Parathyroid adenoma (tissue), 2 donors: ENCODE results near the gene HMGCL.

Experiments used
- H2AFZ ChIP-seq: fragments of 300-600 bp; sonication (generic); one replicate; pipeline ENCODE4 v1.7.0; 2017; ENCODE audit warnings: antibody characterized with exemption, mild to moderate bottlenecking
- H3K27ac ChIP-seq: fragments of 300-600 bp; sonication (generic); one replicate; pipeline ENCODE4 v1.7.0; 2017
- H3K27me3 ChIP-seq: fragments of 300-600 bp; sonication (generic); one replicate; pipeline ENCODE4 v1.7.0; 2017; ENCODE audit warnings: low read length; ENCODE audit not compliant: control insufficient read depth, insufficient read depth
- H3K36me3 ChIP-seq: fragments of 300-600 bp; sonication (generic); one replicate; pipeline ENCODE4 v1.7.0; 2017; ENCODE audit warnings: low read length; ENCODE audit not compliant: control insufficient read depth, insufficient read depth
- H3K4me1 ChIP-seq: fragments of 300-600 bp; sonication (generic); one replicate; pipeline ENCODE4 v1.7.0; 2017; ENCODE audit warnings: control low read depth
- H3K4me2 ChIP-seq: fragments of 300-600 bp; sonication (generic); one replicate; pipeline ENCODE4 v1.7.0; 2017; ENCODE audit warnings: low read length
- H3K4me3 ChIP-seq: fragments of 300-600 bp; sonication (generic); one replicate; pipeline ENCODE4 v1.7.0; 2017; ENCODE audit warnings: low read depth, low read length
- H3K79me2 ChIP-seq: fragments of 300-600 bp; sonication (generic); one replicate; pipeline ENCODE4 v1.7.0; 2017; ENCODE audit warnings: control low read depth
- H3K9ac ChIP-seq: fragments of 300-600 bp; sonication (generic); one replicate; pipeline ENCODE4 v1.7.0; 2017; ENCODE audit warnings: mild to moderate bottlenecking
- H3K9me3 ChIP-seq: fragments of 300-600 bp; sonication (generic); one replicate; pipeline ENCODE4 v1.7.0; 2017; ENCODE audit warnings: low read length; ENCODE audit not compliant: control insufficient read depth
- CTCF ChIP-seq: fragments of 300-600 bp; sonication (generic); IDR thresholded peaks from one replicate; pipeline ENCODE4 v1.7.0; 2017; ENCODE audit warnings: antibody characterized with exemption, mild to moderate bottlenecking
- donor health status: primary hyperparathyroidism.

Gene HMGCL

GRCh38 chr1:23799570-23800399, 25.4 kb downstream of the HMGCL start:
- H3K9me3 ChIP-seq = no peaks in the 10 kb centered on the region
- H3K27ac ChIP-seq = peak overlapping the region; percentile 81

GRCh38 chr1:23799255-23799569, 26.0 kb downstream of the HMGCL start:
- Histone ChIP-seq H3K9me3 (no peaks in the 10 kb centered on the region), H3K9ac (no peak overlapping the region), H3K27ac (peak overlapping the region; percentile 9), H3K4me2 (peak overlapping the region; percentile 99), H3K4me3 (peak overlapping the region; percentile 97), H2AFZ (no peak overlapping the region), H3K36me3 (no peaks in the 10 kb centered on the region), H3K4me1 (peaks cover 10% of the 10 kb centered on the region), H3K27me3 (no peaks in the 10 kb centered on the region), H3K79me2 (no peaks in the 10 kb centered on the region)
- TF ChIP-seq CTCF = no peak

More at GRCh38 chr1:23799570-23800399, 25.4 kb downstream of the HMGCL start:
- Histone ChIP-seq H3K4me1 (peaks cover 10% of the 10 kb centered on the region), H2AFZ (peak overlapping the region; percentile 65), H3K4me2 (peak overlapping the region; percentile 99), H3K79me2 (no peaks in the 10 kb centered on the region), H3K36me3 (no peaks in the 10 kb centered on the region), H3K9ac (no peak overlapping the region), H3K4me3 (peak overlapping the region; percentile 97), H3K27me3 (no peaks in the 10 kb centered on the region)
- no peak for TF ChIP-seq CTCF

GRCh38 chr1:23798662-23799142, 26.5 kb downstream of the HMGCL start:
- Histone ChIP-seq H3K4me2 (no peak overlapping the region), H3K4me1 (peaks cover 10% of the 10 kb centered on the region), H3K9me3 (no peaks in the 10 kb centered on the region), H3K4me3 (no peak overlapping the region), H3K9ac (no peak overlapping the region), H3K79me2 (no peaks in the 10 kb centered on the region), H3K36me3 (no peaks in the 10 kb centered on the region), H3K27me3 (no peaks in the 10 kb centered on the region), H2AFZ (no peak overlapping the region), H3K27ac (peak overlapping the region; percentile 9)
- no peak for TF ChIP-seq CTCF

GRCh38 chr1:23797478-23798448, 27.5 kb downstream of the HMGCL start:
- H3K36me3 ChIP-seq = no peaks in the 10 kb centered on the region
- H3K4me3 ChIP-seq = peak overlapping the region; percentile 12
- H3K4me1 ChIP-seq = peaks cover 10% of the 10 kb centered on the region
- H3K27me3 ChIP-seq = no peaks in the 10 kb centered on the region
- no peak overlapping the region for H3K9ac ChIP-seq
- no peaks in the 10 kb centered on the region for H3K9me3 ChIP-seq
- TF ChIP-seq CTCF = no peak
- H3K4me2 ChIP-seq = peak overlapping the region; percentile 14
- no peaks in the 10 kb centered on the region for H3K79me2 ChIP-seq
- H2AFZ ChIP-seq = no peak overlapping the region
- H3K27ac ChIP-seq = no peak overlapping the region
